ENCODE results near the gene DCN.

GRCh38 chr12:91138337-91138920, 44.2 kb downstream of the DCN start:
- no peak for TF ChIP-seq CTCF (IDR thresholded peaks at IDR 0.05; ENCODE audit: low read depth, low read length, poor library complexity, severe bottlenecking)
- no peak for TF ChIP-seq EZH2phosphoT487 (IDR thresholded peaks at IDR 0.05; ENCODE audit: borderline replicate concordance, low read length)

All from DOHH2 (cell line).